Glutamatergic neuron (in vitro differentiated cells): ENCODE results near the gene INTS4. TPM values are rescaled to one million over a fixed set of nuclear protein-coding genes. Genes with fewer than 3 reads are reported as not detected.
"Not testable (repeated sequence)": the region's sequence is repeated elsewhere in the genome, so short reads cannot be mapped to it uniquely, and the experiment has no call there.

Experiments
- DNase-seq: peaks from one replicate; pipeline ENCODE4 v3.0.0; 2022
- H3K27ac Mint-ChIP-seq: one replicate; pipeline ENCODE4 v1.8.0; 2020; ENCODE audit warnings: mild to moderate bottlenecking, mixed read lengths, inconsistent platforms; ENCODE audit not compliant: unreplicated experiment
- H3K27me3 Mint-ChIP-seq: one replicate; pipeline ENCODE4 v1.8.0; 2020; ENCODE audit warnings: mild to moderate bottlenecking, moderate library complexity, mixed read lengths, inconsistent platforms; ENCODE audit not compliant: unreplicated experiment
- H3K36me3 Mint-ChIP-seq: one replicate; pipeline ENCODE4 v1.8.0; 2020; ENCODE audit warnings: mild to moderate bottlenecking, mixed read lengths, inconsistent platforms; ENCODE audit not compliant: unreplicated experiment
- H3K4me1 Mint-ChIP-seq: one replicate; pipeline ENCODE4 v1.8.0; 2020; ENCODE audit warnings: mild to moderate bottlenecking, low read depth, mixed read lengths, inconsistent platforms; ENCODE audit not compliant: unreplicated experiment
- H3K4me3 Mint-ChIP-seq: one replicate; pipeline ENCODE4 v1.8.0; 2020; ENCODE audit warnings: mild to moderate bottlenecking, mixed read lengths, inconsistent platforms; ENCODE audit not compliant: unreplicated experiment
- H3K9me3 Mint-ChIP-seq: one replicate; pipeline ENCODE4 v1.8.0; 2020; ENCODE audit warnings: mild to moderate bottlenecking, moderate library complexity, mixed read lengths, inconsistent platforms; ENCODE audit not compliant: unreplicated experiment
- total RNA-seq: library from RNA; stranded (reverse); fragmentation: NEBNext Ultra II Directional; extraction: Animal tissue kit (Norgen Biotek cat#: 25700); gene quantifications from one replicate; pipeline ENCODE4 v1.2.1, GENCODE V29; 2021; ENCODE audit not compliant: unreplicated experiment
- TF ChIP-seq, protein P1 (sequence below): fragments of 200-600 bp; sonication (generic); IDR thresholded peaks from one replicate; pipeline ENCODE4 v1.5.0; 2021; ENCODE audit not compliant: partially characterized antibody, unreplicated experiment

Gene INTS4
- total RNA-seq, 1 donor from 2014 or later: 39.9 TPM

DNA sequence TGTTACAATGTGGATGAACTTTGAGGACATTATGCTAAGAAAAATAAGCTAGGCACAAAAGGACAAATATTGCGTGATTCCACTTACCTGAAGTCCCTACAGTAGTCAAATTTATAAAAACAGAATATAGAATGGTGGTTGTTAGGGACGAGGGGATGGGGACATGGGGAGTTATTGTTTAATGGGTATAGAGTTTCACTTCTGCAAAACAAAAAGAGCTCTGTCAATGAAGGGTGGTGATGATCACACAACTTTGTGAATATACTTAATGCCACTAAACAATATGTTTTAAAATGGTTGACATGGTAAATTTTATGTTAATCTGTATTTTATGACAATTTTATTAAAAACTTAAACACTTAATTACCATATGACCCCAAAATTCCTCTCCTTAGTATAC is 26.1 kb downstream of the INTS4 start:
- TF ChIP-seq, protein P1, sequence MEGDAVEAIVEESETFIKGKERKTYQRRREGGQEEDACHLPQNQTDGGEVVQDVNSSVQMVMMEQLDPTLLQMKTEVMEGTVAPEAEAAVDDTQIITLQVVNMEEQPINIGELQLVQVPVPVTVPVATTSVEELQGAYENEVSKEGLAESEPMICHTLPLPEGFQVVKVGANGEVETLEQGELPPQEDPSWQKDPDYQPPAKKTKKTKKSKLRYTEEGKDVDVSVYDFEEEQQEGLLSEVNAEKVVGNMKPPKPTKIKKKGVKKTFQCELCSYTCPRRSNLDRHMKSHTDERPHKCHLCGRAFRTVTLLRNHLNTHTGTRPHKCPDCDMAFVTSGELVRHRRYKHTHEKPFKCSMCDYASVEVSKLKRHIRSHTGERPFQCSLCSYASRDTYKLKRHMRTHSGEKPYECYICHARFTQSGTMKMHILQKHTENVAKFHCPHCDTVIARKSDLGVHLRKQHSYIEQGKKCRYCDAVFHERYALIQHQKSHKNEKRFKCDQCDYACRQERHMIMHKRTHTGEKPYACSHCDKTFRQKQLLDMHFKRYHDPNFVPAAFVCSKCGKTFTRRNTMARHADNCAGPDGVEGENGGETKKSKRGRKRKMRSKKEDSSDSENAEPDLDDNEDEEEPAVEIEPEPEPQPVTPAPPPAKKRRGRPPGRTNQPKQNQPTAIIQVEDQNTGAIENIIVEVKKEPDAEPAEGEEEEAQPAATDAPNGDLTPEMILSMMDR: no peak
- Mint-ChIP-seq H3K4me3 (no peak overlapping the region), H3K27ac (no peak overlapping the region), H3K36me3 (no peaks in the 10 kb centered on the region), H3K9me3 (no peaks in the 10 kb centered on the region), H3K27me3 (no peaks in the 10 kb centered on the region), H3K4me1 (no peaks in the 10 kb centered on the region)
- no peak for DNase-seq

DNA sequence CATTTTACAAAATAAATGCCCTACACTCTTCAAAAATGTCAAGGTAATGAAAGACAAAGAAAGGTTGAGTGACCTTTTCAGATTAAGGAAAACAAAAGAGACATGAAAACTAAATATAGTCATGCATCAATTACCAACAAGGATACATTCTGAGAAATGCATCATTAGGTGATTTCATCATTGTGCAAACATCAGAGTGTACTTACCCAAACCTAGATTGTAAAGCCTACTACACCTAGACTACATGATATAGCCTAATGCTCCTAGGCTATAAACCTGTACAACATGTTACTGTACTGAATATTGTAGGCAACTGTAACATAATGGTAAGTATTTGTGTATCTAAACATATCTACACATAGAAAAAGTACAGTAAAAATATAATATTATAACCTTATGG is 26.7 kb downstream of the INTS4 start:
- TF ChIP-seq, protein P1: no peak
- no peaks in the 10 kb centered on the region for H3K9me3 Mint-ChIP-seq
- no peaks in the 10 kb centered on the region for H3K36me3 Mint-ChIP-seq
- no peaks in the 10 kb centered on the region for H3K27me3 Mint-ChIP-seq
- no peaks in the 10 kb centered on the region for H3K4me1 Mint-ChIP-seq
- no peak overlapping the region for H3K4me3 Mint-ChIP-seq
- DNase-seq: no peak
- H3K27ac Mint-ChIP-seq: no peak overlapping the region

DNA sequence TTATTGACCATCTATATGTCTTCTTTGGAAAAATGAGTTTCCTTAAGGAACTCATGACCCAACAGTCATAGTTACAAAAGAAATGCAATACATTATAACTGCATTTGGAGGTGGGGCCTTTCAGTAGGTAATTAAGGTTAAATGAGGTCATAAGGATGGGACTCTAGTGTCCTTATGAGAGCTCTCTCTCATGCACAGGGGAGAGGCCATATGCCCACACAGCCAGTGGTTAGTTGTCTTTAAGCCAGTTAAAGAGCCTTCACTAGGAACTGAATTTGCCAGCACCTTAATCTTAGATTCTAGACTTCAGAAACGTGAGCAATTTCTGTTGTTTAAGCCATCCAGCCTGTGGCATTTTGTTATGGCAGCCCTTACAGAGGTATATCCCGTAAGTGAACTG is 27.3 kb downstream of the INTS4 start:
- no peak for DNase-seq
- no peaks in the 10 kb centered on the region for H3K4me1 Mint-ChIP-seq
- H3K9me3 Mint-ChIP-seq: no peaks in the 10 kb centered on the region
- no peaks in the 10 kb centered on the region for H3K36me3 Mint-ChIP-seq
- H3K4me3 Mint-ChIP-seq: no peak overlapping the region
- no peaks in the 10 kb centered on the region for H3K27me3 Mint-ChIP-seq
- no peak overlapping the region for H3K27ac Mint-ChIP-seq
- TF ChIP-seq, protein P1: no peak

DNA sequence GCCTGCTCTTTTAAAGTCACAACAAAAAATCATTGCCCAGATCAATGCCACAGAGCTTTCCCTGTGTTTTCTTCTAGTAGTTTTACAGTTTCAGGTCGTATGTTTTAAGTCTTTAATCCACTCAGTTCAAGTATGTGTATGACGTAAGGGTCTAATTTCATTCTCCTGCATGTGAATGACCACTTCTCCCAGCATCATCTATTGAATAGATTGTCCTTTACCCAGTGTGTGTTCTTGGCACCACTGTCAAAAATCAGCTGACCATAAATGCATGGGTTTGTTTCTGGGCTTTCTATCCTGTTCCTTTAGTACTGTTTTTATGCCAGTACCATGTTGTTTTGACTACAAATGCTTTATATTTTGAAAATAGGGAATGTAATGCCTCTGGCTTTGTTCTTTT is 28.1 kb downstream of the INTS4 start:
- no peaks in the 10 kb centered on the region for H3K4me1 Mint-ChIP-seq
- DNase-seq: no peak
- no peaks in the 10 kb centered on the region for H3K27me3 Mint-ChIP-seq
- no peak overlapping the region for H3K27ac Mint-ChIP-seq
- no peaks in the 10 kb centered on the region for H3K9me3 Mint-ChIP-seq
- no peak overlapping the region for H3K4me3 Mint-ChIP-seq
- H3K36me3 Mint-ChIP-seq: no peaks in the 10 kb centered on the region
- TF ChIP-seq, protein P1: no peak

DNA sequence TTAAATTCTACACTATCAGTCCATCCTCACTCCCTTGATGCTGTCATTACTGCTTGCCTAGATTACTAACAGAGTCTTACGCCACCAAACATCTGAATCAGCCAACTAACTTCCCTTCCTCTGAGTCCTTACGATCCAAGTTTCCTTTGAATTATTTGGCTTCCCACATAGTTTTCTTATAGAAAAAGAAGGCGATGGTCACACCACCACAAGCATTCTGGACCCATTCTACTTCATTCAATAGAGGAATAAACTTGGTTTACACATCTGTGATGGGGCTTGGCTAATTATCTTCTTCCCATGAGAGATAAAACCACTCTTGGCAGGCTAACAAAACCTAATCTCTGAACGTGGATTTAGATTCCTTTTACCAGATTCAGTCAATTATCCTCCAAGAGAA is 35.0 kb downstream of the INTS4 start:
- Mint-ChIP-seq H3K9me3 (no peaks in the 10 kb centered on the region), H3K36me3 (no peaks in the 10 kb centered on the region), H3K27ac (no peak overlapping the region), H3K4me3 (no peak overlapping the region), H3K4me1 (no peaks in the 10 kb centered on the region), H3K27me3 (no peaks in the 10 kb centered on the region)
- no peak for DNase-seq
- TF ChIP-seq, protein P1: no peak

DNA sequence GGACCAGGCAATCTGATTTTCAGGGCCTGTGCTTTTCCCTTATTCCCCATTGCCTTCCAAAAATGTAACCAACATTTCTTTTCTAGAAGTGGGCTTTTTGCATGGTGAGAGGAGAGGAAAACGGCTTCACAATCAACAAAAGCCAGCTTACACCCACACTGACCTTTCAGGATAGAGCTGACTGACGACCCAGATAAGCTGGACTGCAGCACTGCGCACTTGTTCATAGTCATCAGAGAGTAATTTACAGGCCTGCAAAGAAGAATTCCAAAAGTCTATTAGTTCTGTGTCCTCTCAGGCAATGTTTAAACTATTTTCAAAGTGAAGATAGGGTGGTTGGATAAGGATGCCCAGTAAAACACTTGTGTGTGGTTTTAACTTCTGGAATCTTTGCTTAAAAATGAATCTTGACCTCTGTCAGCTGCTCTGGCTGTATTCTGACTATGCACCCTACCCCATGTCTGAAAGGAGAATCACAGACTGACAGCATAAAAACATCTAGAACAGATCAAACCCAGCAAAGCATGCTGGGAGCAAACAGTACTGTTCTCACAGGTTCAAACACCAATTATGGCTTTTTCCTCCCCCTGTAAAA is 35.8 kb downstream of the INTS4 start:
- not testable (repeated sequence) for H3K27me3 Mint-ChIP-seq, H3K9me3 Mint-ChIP-seq, DNase-seq, H3K27ac Mint-ChIP-seq, H3K36me3 Mint-ChIP-seq, H3K4me1 Mint-ChIP-seq, H3K4me3 Mint-ChIP-seq

DNA sequence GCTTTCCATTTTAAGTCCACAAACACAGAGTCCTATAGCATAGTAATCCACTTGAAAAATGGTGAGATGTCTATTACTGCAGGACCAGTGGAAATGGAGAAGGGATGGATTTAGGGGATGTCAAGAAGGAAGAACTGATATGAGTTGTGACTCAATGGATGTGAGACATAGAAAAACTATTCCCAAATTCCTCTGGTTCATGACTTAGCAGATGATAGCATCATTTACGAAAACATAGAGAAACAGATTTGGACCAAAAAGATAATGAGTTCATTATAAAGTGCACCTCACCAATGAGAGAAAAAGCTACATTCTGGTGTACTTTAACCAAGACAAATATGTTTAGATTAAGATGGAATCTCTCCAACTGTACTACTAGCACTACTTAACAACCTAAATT is 51.2 kb downstream of the INTS4 start:
- H3K27me3 Mint-ChIP-seq, H3K4me1 Mint-ChIP-seq, DNase-seq, H3K4me3 Mint-ChIP-seq, H3K27ac Mint-ChIP-seq, H3K9me3 Mint-ChIP-seq, H3K36me3 Mint-ChIP-seq: not testable (repeated sequence)

DNA sequence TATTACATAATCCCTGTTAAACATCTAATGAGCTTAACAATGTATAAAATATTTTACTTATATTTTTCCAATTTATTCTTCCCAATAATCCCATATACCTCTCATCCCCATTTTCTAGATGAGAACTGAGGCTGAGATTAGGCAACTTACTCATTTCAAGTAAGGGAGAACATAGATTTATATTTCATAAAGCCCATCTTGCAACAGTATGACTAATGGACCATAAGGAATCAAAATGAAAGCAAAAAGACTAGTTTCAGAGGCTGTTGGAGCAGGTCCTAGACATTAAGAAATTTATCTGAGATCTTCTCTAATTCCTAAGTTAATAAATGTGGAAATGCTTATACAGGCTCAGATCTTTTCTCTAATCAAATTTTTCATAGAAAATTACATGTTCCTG is 52.0 kb downstream of the INTS4 start:
- H3K27ac Mint-ChIP-seq, H3K4me1 Mint-ChIP-seq, DNase-seq, H3K36me3 Mint-ChIP-seq, H3K9me3 Mint-ChIP-seq, H3K4me3 Mint-ChIP-seq, H3K27me3 Mint-ChIP-seq: not testable (repeated sequence)
